GM18858 (cell line): ENCODE measurements around the gene LAP3.
"Not testable (repeated sequence)": the region's sequence is repeated elsewhere in the genome, so short reads cannot be mapped to it uniquely, and the experiment has no call there.

Experiments
- ATAC-seq: cut with Tn5 transposase; IDR thresholded peaks from one replicate; pipeline ENCODE4 v1.9.1; 2021; ENCODE audit not compliant: unreplicated experiment

Gene LAP3

DNA sequence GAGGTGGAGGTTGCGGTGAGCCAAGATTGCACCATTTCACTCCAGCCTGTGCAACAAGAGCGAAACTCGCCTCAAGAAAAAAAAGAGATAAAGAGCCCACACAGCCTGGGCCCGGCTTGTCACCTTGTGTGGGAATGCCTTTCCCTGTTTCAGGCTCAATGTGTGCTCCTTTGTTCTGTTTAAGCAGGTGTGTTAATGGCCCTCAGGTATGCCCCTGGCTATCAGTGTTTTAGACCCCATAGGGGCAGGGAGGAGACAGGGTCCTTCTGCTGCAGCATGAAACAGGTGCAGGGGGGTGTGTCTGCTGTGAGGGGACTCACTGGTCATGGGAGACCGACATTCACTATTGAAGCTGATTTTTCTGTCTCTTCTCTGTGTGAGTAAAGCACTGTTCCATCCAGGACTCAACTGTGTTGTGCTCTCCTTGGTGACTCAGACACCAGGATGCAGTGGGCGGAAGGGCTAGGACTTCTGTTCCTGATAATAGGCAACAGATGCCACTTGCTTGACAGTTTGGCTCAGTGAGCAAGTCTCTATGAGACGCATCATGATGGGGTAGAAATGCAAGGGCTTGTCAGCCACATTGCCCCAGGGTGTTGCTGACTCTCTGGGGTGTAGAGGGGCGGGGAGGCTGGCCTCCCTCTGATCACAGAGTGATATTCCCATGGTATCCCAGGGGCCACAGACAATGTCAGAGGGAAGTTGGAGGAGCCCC lies 15.6 kb upstream of the LAP3 start:
- ATAC-seq, result no peak

DNA sequence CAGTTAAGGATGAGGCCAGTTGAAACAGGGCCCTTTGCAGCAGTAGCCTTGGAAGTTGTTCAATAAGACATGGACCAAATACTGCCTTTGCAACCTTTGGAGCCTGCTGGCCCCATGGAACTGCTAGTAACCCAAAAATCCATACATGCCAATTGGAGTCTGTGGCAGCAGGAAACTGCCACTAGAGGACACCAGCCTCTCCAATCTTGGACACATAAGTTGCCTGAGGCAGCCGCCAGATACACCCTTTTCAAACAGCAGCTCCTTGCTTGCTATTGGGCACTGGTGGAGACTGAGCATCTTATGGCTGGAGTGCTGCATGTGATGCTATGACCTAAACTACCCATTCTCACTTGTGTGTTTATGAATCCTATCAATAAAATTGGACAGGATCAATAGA lies 14.8 kb upstream of the LAP3 start:
- ATAC-seq, result no peak

DNA sequence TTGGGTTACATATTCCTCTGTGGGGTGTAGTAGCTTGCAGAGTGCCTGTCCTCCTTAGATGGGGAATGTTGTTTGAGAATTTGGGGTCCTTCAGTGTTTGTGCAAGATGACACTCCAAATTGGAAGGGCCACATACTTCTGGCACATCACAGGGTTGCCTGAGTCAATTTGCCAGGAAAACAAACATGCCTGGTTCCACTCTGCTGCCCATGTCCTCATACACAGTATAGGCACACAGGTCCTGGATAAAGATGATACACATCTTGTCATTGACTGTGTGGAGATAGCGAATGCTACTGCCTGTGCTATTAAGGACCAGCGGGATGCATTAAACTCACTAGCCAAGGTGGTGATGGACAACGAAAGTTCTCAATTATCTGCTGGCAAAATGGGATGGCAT lies 11.2 kb upstream of the LAP3 start:
- ATAC-seq, result no peak

DNA sequence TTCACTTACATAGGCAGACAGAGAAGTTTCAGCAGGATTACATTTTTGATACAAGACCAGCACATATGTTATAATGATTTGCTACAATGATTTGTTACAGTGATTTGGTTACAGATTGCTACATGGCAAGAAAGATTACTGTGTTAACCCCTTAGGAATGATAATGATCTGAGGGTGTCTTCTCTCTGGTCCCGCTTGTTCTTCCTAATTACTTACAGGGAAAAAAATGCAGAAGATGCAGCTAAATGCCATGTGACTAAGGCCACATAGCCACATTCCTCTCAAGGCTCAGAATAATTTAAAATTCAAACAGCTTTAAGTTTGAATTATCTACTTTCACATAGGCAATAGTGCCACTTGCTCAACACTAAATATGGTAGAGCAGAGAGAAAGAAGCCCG lies 9.7 kb upstream of the LAP3 start:
- ATAC-seq, result no peak

DNA sequence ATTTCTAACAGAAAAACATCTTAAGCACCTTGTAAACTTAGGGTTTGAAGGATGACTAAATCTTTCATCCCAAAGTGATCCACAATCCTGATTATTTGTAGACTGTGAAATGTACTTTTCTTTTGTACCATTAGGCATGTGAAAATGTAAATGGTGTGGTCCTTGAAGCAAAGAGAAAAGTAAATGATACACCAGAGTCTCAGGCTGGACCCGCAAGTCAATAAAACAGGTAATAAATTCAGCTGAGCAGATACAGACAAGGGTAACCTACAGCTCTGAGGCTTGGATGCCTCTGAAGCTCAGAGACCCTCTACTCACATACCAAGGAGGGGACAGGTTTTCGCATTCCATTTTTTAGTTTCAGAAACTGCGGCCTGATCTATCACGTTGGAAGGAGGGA lies 2.8 kb upstream of the LAP3 start:
- no peak for ATAC-seq

DNA sequence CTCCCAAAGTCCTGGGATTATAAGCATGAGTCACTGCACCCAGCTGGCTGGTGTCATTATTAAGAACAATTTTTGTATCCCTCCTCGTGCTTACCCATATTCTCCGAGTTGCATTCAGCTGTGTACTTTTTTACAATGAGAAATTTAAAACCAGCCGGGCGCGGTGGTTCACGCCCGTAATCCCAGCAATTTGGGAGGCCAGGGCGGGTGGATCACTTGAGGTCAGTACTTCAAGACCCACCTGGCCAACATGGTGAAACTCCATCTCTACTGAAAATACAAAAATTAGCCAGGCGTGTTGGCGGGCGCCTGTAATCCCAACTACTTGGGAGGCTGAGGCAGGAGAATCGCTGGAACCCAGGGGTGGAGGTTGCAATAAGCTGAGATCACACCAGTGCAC lies 1.8 kb upstream of the LAP3 start:
- ATAC-seq, result not testable (repeated sequence)

DNA sequence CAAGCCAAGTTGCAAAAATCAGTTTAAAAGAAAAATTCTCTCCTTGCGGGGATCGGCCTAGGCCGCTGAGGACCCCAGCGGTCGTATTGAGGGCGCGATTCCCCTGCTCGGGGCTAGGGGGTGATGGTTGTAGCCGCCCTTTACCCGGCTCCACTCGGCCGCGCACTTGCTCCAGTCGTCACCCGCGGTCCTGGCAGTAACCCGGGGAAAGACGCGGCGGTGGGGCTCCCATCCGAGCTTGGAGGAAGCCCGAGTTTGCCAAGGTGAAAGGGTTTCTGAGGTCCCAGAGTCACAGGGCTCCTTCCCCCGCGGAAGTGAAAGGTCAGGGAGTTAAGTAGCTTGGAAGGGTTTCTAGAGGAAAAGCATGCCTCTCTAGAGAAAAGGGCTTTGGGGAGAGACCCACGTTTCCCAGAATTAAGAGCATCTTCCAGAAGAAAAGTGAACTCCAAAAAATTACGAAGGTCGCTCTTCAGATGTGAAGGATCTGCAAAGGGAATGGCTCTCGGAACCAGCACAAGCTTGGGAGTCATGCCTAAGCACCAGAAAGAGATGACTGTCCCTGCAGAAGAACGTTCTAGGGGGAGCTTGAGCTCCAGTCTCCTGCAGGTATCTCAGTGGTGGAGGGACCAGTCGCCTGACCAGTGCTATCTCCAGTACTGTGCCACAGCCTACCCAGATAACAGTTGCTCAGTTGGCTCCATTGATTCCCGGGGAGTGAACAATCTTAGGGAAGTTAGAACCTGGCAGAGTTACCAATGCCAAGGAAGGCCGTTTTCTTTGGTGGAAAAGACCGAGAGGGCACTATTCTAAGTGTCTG lies 875 bp downstream of the LAP3 start:
- peak; percentile 0 for ATAC-seq

DNA sequence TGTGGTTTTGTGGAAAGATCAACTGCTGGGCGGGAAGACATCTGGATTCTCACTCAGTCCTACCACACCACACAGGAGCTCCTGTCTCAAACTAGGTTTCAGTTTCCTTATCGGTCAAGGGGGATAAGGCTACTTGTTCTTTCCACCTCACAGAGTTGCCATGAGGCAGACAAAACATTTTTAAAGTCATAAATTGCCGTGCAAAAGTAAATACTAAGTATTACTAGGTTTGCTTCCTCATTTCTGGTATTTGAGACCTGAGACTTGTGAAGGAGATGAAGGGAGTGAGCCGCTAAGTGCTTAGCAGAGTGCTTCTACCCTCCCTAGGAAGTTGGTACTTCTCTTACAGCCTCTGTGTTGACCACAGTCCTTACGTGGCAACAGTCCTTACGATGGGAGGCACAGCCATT lies 1.5 kb downstream of the LAP3 start:
- peak; percentile 37 for ATAC-seq

DNA sequence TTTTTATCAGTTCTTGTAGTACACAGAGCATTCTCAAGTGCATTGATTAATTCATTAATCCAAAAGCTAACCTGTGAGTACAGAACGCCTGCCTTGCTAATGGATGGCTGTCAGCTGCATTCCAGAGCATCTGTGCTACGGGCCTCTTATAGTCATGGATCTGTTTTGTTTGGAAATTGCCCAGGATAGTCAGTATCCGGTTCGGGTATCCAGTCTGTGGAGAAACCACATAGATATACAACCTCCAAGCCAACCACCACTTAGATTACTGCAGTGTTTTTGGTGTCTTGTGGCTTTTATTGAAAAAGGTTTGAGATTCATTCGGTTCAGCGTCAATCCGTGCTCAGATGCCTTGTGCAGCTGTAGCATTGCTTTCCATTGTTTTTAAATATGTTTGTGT lies 4.0 kb downstream of the LAP3 start:
- no peak for ATAC-seq

DNA sequence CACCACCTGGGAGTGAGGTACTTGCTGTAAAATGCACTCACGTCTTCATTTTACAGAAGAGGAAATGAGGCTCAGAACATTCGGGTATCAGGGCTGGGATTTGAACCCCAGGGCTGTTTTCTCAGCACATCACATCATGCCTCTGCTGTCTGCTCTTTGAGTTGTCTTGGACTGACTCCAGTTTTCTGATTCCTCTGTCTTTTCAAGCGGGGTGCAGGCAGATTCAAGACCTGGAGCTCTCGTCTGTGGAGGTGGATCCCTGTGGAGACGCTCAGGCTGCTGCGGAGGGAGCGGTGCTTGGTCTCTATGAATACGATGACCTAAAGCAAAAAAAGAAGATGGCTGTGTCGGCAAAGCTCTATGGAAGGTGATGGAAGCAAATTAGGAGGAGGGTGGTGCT lies 6.3 kb downstream of the LAP3 start:
- no peak for ATAC-seq

DNA sequence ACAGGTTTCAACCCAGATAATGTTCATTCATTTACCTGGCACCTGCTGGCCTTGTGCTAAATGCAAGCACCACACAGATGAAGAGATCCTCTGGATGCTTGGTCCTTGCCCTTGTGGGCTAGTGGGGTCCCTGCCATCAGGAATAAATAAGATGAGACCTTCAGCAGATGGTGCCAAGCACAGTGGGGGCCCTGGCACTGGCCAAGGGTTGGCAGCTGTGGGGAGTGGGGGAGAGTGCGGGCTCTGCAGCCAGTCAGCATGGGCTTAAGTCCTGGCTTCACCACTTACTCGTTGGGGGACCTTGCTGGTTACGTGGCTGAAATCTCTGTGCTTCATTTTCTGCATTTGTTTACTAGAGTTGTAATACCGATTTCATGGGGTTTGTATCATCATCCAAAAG lies 6.9 kb downstream of the LAP3 start:
- no peak for ATAC-seq

DNA sequence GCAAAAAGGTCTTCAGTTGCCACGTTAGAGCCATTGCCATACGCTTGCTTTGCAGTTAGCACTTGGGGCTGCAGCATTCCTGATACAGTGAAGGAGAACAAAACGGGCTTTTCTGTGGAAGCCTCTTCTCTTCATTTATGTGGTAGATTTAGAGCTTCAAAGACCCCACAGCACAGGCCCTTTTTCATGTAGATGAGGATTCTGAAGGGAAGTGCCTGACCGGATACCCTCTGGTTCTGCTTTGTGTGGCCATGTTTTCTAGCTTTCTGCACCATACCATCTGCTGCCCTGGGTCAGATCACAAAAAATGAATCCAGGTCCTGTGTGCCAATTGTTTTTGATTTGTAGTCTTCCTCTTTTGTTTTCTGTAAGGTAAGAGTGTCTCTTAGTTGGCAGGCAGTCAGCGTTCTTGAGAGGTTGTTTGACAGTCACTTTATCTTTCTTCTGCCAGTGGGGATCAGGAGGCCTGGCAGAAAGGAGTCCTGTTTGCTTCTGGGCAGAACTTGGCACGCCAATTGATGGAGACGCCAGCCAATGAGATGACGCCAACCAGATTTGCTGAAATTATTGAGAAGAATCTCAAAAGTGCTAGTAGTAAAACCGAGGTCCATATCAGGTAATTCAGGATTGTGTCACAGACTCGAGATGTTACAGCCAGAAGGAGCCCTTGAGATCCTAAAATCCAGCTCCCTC lies 7.7 kb downstream of the LAP3 start:
- ATAC-seq, result no peak

DNA sequence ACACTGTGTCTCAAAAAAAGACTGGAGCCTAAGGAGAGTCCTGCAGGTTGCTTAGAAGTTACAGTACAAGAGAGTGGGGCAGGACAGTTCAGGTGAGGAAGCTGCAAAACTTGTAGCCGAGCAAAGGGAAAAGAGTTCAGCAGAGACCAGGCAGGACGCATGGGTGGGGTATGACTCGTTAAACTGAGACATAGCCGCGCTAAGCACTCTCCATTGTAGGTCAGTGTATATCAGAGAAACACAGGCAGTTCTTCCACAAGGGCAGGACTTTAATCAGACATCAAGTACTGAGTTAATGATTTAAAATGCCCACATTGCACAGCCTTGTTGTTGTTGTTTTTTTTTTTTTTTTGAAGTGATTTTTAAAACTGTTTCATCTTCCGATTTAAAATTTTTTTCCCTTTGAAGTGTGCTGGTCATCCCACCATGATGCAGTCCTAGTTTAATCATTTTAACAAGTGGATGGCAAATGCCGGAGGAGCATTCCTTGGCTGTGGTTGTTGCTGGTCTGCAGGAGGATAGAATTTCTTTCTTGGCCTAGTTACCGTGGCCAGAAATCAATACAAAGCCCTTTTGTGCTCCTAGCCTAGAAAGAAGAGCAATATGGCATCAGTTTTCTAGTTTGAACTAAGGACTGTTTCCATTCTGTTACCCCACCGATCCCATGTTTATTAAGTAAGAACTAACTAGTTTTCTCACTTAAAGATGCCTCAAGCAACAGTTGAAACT lies 10.3 kb downstream of the LAP3 start:
- no peak for ATAC-seq

DNA sequence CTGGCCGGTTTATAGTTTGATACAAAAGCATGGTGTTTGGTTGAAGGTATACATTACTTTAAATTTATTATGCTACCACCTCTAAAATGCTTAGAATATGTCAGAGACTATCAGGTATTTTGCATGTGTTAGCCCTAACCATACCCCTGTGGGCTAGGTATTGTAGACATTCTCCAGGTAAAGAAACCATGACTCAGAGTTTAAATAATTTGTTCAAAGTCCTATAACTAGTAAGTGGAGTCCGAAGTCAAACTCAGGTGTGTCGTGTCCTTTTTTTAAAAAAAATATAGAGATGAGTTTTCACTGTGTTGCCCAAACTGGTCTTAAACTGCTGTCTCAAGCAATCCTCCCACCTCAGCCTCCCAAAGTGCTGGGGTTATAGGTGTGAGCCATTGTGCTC lies 12.4 kb downstream of the LAP3 start:
- no peak for ATAC-seq

DNA sequence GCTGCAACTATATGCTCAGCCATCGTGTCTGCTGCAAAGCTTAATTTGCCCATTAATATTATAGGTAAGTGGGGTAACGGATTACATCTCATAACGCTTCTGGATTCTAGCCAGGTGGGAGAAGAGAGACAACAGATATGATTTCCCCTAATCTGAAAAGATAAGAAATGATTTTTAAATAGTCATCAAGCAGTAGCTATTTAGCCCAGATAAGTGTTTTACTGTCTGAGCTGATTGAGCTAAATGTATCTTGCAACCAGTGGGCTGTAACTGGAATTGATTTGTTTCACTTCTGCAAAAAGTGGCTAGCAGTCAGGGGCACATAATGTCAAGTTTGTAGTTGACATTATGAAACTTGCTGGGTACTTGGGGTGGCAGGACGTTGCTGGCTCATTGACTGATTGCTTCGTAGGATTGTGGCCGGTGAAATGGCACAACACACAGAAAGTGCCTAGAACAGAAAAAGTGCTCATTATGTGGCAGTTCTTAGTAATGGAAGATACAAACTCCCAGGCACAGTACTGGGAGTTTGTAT lies 18.5 kb downstream of the LAP3 start:
- ATAC-seq, result peak; percentile 86

DNA sequence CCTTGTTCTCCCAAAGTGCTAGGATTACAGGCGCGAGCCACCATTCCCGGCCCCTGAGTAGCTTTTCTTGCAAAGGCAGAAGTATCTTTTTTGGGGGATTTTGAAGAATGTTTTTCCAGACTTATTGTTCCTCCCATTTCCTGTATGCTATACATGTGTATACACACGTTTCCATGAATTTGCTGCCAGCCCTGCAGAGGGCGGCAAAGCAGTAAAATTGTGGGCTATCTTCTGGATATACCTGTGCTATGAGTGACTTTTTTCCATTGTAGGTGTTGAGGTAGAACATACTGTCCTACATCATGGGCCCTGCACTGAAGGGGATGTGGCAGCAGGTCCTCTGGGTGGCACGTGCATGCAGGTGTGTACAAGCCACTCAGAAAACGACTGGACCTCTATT lies 20.5 kb downstream of the LAP3 start:
- ATAC-seq, result no peak

DNA sequence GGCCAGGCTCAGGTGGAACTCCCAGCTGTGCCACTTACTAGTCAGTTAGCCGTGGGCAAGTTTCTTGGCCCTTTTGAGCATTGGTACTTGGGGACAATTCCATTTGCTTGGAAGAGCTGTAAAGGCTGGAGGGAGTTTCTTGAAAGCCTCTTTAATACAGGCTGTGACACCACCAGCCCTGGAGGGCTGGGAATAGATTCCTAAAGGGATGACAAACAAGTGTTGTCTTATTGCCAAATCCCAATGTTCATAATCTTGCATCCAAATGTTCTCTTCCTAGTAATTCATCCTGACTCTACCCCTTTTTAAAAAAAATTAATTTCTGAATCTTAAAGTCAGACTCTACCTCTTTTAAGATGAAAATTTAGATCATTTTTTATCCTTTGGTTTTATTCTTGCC lies 22.8 kb downstream of the LAP3 start:
- no peak for ATAC-seq

DNA sequence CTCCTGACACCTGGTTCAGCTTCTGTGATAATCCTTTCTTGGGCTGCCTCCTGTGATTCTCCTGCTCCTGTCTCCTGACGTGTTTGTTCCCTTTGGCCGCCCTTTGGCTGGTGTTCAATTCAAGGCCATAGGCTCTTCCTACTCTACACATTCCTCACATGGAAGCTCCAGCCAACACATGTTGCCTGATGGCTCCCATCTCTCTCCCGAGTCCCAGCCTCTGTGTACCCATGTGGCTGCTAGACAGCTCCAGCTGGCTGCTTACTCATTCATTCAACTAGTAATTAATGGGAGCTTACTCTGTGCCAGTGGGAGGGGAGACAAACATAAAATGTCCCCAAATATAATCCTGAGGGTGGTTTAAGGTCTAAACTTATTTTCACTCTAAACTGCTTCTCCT lies 28.2 kb downstream of the LAP3 start:
- ATAC-seq, result no peak

DNA sequence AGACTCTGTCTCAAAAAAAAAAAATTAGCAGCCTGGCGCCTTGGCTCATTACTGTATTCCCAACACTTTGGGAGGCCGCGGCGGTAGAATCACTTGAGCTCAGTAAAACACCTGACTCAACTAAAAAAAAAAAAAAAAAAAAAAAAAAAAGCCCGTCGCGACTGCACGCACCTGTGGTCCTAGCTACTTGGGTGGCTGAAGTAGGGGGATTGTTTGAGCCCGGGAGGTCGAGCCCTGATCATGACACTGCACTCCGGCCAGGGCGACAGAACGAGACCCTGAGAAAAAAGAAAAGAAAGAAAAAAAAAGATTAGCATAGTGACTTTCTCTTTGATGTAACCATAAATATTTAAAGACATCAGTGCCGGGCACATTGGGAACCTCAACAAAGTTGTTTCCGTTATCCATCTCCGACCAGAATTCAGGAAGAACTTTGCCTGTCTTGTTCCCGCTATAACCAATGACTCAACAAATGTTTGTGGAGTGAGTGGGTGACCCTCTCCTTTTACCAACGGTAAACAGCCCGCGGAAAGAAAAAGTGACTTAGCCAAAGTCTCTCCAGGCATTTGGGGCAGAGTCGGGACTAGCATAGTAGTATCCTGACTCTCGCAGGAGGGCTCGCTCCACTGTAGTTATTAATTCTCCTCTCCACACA lies 36.9 kb downstream of the LAP3 start:
- ATAC-seq, result peak; percentile 26

DNA sequence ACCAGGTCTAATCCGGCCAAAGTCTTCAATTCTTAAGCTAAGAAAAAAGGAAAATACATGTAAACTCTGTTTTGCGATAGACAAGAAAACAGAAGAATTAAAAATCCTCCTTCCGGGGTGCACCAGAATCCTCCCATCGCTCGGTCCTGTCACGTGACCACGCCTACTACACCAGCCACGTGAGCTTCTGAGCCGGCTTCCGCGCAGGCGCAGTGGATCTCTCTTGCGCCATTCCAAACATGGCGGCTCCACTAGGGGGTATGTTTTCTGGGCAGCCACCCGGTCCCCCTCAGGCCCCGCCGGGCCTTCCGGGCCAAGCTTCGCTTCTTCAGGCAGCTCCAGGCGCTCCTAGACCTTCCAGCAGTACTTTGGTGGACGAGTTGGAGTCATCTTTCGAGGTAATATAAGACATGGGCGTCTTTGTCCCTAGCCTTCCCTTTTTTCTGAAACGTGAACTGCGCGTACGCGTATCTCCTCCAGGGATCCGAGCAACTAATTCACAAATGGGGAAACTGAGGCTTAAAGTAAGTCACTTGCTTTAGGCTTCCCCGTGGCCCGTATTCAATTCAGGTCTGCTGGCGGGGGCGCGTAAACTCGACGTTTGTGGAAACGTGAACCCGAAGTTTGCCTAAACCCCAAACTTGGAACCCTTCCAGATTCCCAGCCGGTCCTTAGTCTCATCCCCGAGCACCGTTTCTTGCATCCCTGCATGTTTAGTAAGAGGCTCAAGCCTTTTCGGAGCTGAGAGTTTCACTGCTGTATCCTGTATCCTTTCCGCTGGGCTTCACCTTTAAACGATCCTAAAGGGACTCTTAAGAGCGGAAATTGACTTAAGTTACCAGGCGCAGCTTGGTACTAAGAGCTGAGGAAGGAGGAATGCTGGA lies 37.7 kb downstream of the LAP3 start, which contains the start of gene MED28:
TSS of gene MED28 (plus strand) at position 226 of the 884 bp plus-strand sequence. CDS start at position 240, 14 bp downstream.
- ATAC-seq, result peak; percentile 93
